ENCODE results near the gene OR5M3.

The OR5M3 gene

GRCh38 chr11:56473252-56473651, at the start of gene OR5M3:
Gene OR5M3, minus strand, starts transcription at chr11:56473352. Its CDS starts 2,855 bp downstream, at chr11:56470497.
- DNase-seq, result no peak

- DNase-seq, result no peak
Measured at GRCh38 chr11:56522008-56522407, 48.9 kb upstream of the OR5M3 start.

GRCh38 chr11:56513280-56513679, 40.1 kb upstream of the OR5M3 start:
- DNase-seq, result no peak

- DNase-seq, result no peak
Measured at GRCh38 chr11:56509439-56509838, 36.3 kb upstream of the OR5M3 start.

DNA sequence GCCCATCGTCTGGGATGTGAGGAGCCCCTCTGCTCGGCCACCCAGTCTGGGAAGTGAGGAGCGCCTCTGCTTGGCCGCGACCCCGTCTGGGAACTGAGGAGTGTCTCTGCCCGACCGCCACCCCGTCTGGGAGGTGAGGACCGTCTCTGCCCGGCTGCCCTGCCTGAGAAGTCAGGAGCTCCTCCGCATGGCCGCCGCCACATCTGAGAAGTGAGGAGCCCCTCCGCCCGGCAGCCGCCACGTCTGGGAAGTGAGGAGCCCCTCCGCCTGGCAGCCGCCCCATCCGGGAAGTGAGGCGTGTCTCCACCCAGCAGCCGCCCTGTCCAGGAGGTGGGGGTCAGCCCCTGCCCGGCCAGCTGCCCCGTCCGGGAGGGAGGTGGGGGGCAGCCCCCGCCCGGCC, 23.9 kb upstream of the OR5M3 start:
- DNase-seq, result no peak

GRCh38 chr11:56495117-56495516, 22.0 kb upstream of the OR5M3 start:
- DNase-seq, result no peak

DNA sequence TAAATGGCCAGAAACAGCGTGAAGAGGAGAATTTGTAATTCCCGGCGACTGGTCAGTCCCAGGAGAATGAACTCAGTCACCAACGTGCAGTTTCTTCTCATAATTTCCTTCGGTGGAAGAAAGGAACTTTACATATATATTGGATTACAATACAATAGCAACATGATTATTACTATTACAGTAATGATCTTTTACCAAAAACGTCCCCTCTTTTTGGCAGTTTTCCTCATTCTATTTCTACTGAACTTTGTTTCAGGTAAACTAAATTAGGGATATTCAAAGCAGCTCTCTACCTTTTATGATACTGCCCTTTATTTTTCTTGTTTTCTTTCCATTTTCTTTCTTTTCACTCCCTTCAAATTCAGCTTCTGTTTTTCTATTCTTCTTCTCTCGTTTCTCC, 18.1 kb upstream of the OR5M3 start, which contains the start of gene OR5M8:
TSS of gene OR5M8 (minus strand) at position 101 of the 400 bp plus-strand sequence. CDS start at position 101, 0 bp downstream.
- no peak for DNase-seq

GRCh38 chr11:56486801-56487200, 13.6 kb upstream of the OR5M3 start:
- DNase-seq, result no peak

GRCh38 chr11:56474729-56475235, 1.6 kb upstream of the OR5M3 start:
- DNase-seq, result no peak

GRCh38 chr11:56457076-56457475, 16.1 kb downstream of the OR5M3 start:
- DNase-seq, result no peak

DNA sequence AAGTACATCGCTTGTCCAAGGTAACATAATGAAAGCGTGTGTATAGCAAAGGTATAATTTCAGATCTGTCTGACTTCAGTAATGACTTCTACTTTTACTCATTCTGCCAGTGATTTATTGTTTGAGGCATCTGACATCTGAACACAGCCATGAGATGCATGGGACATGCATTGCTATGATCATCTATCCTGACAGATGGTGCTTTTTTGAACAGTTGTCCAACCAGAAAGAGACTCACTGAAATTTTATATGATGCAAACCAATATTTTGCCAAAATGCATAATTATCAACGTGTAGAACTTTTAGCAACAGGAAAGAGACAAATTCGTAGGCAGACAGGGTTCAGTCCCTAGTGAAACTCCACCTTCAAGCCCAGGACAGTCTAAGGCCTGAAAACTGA, 19.6 kb downstream of the OR5M3 start:
- no peak for DNase-seq

Data from activated CD4-positive, alpha-beta T cell treated with anti-CD3 and anti-CD28 coated beads for 1 hour (primary cell).